SKM-1 (cell line): Measurements from ENCODE around the gene ST8SIA1.
"Not testable (repeated sequence)": the region's sequence is repeated elsewhere in the genome, so short reads cannot be mapped to it uniquely, and the experiment has no call there.

ENCODE experiments used
- DNase-seq: peaks from one replicate; lab custom pipeline; 2025; ENCODE audit not compliant: unreplicated experiment; lab: John Stamatoyannopoulos, UW

The ST8SIA1 gene, protein sequence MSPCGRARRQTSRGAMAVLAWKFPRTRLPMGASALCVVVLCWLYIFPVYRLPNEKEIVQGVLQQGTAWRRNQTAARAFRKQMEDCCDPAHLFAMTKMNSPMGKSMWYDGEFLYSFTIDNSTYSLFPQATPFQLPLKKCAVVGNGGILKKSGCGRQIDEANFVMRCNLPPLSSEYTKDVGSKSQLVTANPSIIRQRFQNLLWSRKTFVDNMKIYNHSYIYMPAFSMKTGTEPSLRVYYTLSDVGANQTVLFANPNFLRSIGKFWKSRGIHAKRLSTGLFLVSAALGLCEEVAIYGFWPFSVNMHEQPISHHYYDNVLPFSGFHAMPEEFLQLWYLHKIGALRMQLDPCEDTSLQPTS

GRCh38 chr12:22334410-22335100 is at the start of gene ST8SIA1:
Gene ST8SIA1, minus strand, starts transcription at chr12:22334707. Its CDS starts 475 bp downstream, at chr12:22334232.
- no peak for DNase-seq

GRCh38 chr12:22380031-22380430 is 45.5 kb upstream of the ST8SIA1 start:
- no peak for DNase-seq

GRCh38 chr12:22377731-22378496 is 43.4 kb upstream of the ST8SIA1 start:
- no peak for DNase-seq

DNA sequence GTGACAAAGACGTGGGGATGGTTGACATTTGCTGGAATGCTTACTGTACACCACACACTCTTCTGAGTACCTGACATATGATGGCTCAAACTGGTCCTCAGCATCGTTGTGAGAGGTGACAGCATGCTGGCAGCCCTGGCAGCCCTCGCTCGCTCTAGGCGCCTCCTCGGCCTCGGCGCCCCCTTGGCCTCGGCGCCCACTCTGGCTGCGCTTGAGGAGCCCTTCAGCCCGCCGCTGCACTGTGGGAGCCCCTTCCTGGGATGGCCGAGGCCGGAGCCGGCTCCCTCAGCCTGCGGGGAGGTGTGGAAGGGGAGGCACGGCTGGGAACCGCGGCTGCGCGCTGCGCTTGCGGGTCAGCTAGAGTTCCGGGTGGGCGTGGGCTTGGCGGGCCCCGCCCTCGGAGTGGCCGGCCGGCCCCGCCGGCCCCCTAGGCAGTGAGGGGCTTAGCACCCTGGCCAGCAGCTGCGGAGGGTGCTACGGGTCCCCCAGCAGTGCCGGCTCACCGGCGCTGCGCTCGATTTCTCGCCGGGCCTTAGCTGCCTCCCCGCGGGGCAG is 42.2 kb upstream of the ST8SIA1 start:
- DNase-seq: not testable (repeated sequence)

GRCh38 chr12:22374508-22374907 is 40.0 kb upstream of the ST8SIA1 start:
- no peak for DNase-seq

DNA sequence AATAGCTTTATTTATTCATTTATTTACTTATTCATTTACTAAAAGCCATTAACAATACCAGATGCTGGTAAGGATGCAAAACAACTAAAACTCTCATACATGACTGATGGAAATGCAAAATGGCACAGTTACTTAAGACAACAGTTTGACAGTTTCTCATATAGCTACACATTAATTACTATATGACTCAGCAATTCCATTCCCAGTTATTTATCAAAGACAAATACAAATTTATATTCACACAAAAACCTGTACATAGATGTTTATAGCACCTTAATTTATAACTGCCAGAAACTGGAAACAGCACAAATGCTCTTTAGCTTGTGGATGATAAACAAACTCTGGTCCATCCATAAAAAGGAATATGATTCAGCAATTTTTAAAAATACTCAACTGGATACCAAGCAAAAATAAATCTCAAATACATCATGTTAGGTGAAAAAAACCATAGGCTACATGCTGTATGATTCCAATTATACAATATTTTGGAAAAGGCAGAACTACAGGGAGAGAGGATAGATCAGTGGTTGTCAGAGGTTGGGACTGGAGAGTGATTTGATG is 37.9 kb upstream of the ST8SIA1 start:
- DNase-seq: no peak

- DNase-seq: no peak
Observed at GRCh38 chr12:22366181-22366580, 31.7 kb upstream of the ST8SIA1 start.

GRCh38 chr12:22361785-22362184 is 27.3 kb upstream of the ST8SIA1 start:
- no peak for DNase-seq

GRCh38 chr12:22360774-22361173 is 26.3 kb upstream of the ST8SIA1 start:
- DNase-seq: no peak

- no peak for DNase-seq
Observed at GRCh38 chr12:22357531-22357930, 23.0 kb upstream of the ST8SIA1 start.

DNA sequence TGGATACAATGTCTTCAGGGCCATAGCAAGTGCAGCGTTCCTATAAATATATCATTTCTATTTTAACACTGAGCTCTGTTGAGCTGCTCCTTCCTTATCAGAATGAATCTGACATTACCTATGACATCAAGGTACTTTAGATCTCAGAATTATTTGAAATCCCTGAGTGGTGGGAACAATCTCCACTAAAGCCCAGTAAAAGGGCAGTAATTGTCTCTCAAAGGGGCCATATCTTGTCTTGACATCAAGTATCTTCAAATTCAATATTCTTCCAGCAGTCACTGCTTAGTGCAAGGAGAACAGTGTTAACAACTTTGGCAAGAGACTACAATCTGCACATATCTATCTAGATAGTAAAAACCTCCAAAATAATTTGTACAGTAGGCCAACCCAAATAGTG is 21.7 kb upstream of the ST8SIA1 start:
- DNase-seq: no peak

DNA sequence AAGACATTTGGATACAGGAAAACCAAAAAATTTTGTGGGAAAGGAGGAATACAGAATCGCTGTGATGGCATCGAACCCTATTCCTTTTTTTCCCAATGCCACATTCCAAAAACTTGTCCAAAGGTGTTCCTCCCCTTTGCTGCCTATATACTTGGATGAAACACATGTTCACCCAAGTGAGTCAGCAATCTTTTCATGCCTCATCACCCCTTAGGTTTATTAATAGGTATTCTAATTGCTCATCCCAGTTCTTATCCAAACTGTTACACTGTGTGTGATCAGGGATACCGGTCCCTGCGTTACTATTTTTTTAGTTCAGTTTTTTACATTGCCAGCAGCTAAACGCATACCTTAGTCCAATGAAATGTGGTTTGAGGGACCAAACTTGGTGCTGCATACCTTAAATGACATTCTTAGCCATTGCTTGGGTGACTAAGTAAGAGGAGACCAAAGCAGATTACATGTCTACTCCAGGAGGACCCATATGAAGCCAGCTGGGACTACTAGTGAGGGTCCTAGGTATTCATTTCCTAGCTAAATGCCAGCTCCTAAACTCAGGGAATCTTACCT is 20.6 kb upstream of the ST8SIA1 start:
- no peak for DNase-seq

DNA sequence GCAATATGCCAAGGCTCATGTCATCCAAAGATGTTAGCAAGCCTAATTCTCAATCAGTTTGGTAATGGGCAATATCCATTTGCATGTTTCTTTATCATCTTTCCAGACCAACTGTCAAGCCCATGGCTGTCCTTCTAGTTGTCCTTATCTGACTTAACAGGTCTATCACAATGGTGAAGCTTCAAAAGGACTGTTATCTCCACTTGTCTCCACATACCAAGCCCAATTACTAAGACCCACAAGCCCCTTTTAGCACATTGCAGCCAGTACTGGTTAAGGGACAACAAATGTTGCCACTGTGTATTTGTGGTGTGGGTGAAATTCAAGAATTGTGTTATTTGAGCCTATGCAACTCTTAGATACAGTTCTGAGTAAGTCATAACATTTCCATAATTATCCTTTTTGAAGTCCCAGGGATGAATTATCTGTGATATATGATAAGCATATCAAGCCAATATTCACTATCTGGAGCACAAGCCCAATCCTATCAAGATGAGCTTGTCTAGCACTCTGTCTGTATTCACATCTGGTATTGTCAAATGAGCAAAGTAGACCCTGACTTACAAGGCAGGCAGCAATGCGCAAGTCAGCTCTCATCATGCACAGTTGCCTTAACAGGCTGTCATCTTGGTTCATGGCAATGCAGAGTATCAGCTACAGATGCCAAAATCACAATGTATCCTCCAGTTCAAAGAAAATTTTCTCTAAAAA is 19.3 kb upstream of the ST8SIA1 start:
- no peak for DNase-seq

GRCh38 chr12:22350886-22351285 is 16.4 kb upstream of the ST8SIA1 start:
- no peak for DNase-seq

GRCh38 chr12:22348208-22348607 is 13.7 kb upstream of the ST8SIA1 start:
- DNase-seq: no peak

GRCh38 chr12:22340143-22340542 is 5.6 kb upstream of the ST8SIA1 start:
- DNase-seq: peak; percentile 11

DNA sequence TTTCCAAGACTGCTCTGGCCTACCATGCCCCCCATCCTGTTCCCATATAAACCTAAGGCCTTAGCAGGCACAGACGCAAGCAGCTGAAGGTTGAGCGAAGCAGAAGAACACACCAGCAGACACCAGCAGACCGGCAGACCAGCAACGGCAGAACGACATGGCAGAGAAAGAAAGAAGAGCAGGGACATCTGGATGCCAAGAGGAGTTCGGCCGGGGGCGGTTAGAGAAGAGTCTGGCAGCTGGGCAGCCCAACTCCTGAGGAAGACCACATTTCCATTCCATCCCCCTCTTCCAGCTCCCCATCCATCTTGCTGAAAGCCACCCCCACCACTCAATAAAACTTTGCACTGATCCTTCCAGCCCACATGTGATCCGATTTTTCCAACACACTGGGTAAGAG is 5.2 kb upstream of the ST8SIA1 start:
- no peak for DNase-seq

- no peak for DNase-seq
Observed at GRCh38 chr12:22335794-22336166, 1.3 kb upstream of the ST8SIA1 start.

DNA sequence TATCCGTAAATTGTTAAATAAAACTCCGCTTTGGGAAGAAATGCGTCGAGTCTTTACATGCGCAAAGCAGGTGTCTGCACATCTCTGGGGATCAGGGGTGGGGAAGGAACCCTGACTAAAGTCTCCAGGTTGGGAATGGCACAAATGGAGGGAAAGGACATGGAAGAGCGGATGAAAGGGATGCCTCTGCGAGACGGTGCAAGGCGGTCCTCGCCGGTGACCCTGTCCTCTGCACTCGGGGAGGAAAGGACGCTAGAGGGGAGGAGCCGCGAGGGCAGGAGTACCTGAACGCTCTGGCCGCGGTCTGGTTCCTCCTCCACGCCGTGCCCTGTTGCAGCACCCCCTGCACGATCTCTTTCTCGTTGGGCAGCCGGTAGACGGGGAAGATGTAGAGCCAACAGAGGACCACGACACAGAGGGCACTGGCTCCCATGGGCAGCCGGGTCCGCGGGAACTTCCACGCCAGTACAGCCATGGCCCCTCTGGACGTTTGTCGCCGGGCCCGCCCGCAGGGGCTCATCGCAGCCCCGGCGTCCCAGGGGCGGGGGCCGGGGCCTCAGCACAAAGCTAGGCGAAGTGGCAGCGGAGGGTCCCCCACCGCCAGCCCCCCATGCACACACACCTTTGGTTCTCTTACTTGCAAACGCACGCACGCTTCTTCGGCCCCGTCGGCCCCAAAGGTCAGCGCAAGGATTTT is 646 bp downstream of the ST8SIA1 start:
- no peak for DNase-seq
